Peyer's patch (tissue), 4 donors: ENCODE data around the gene NATD1.

Experiments used
- CTCF ChIP-seq, 6 experiments: fragments of 450-650 bp in 4 of 6; fragments of 200-600 bp in 2 of 6; sonication (generic) in 1 of 6; IDR thresholded peaks; one replicate each; pipeline ENCODE4 v1.5.1; 2017 to 2019; ENCODE audit warnings: antibody characterized with exemption in 6 of 6, mild to moderate bottlenecking in 3 of 6, moderate library complexity in 1 of 6
- POLR2A ChIP-seq, 2 donors: fragments of 450-650 bp; IDR thresholded peaks; one replicate each; pipeline ENCODE4 v1.5.1; 2017; ENCODE audit warnings: antibody characterized with exemption in 2 of 2, mild to moderate bottlenecking in 2 of 2, moderate library complexity in 2 of 2

- TF ChIP-seq CTCF (IDR thresholded peaks at IDR 0.05) (no peak), POLR2A (IDR thresholded peaks at IDR 0.05) (no peak)
These were observed 17.3 kb downstream of the NATD1 start for GRCh38 chr17:21235921-21236320.
